ENCODE measurements around the gene THSD7A. TPM values are rescaled to one million over a fixed set of nuclear protein-coding genes. Genes with fewer than 3 reads are reported as not detected.

THSD7A gene
- total RNA-seq, 1 donor from 2014 or later = 8.0 TPM

DNA sequence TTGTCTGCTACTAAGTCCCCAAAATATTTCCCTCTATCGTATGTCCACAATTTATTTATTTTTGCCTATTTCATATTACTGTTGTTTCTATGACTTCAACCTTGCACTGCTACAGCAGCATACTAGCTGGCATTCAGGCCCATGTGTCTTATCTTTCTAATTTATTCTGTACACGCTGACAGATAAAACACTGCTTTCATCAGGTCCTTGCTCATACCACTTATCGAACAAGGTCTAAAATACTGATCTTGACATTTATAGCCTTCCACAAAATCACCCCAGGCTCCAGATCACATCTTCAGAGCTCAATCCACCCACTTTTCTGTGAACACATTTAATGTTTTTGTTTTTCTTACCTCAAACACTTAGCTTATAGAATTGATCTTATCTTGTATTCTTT, 374.6 kb downstream of the THSD7A start:
- Histone ChIP-seq H3K36me3 (no peaks in the 10 kb centered on the region), H3K9me3 (no peaks in the 10 kb centered on the region), H3K27me3 (no peaks in the 10 kb centered on the region), H3K4me1 (no peaks in the 10 kb centered on the region), H3K4me3 (no peak overlapping the region), H3K27ac (no peak overlapping the region)
- TF ChIP-seq, protein P1, sequence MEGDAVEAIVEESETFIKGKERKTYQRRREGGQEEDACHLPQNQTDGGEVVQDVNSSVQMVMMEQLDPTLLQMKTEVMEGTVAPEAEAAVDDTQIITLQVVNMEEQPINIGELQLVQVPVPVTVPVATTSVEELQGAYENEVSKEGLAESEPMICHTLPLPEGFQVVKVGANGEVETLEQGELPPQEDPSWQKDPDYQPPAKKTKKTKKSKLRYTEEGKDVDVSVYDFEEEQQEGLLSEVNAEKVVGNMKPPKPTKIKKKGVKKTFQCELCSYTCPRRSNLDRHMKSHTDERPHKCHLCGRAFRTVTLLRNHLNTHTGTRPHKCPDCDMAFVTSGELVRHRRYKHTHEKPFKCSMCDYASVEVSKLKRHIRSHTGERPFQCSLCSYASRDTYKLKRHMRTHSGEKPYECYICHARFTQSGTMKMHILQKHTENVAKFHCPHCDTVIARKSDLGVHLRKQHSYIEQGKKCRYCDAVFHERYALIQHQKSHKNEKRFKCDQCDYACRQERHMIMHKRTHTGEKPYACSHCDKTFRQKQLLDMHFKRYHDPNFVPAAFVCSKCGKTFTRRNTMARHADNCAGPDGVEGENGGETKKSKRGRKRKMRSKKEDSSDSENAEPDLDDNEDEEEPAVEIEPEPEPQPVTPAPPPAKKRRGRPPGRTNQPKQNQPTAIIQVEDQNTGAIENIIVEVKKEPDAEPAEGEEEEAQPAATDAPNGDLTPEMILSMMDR (IDR thresholded peaks at IDR 0.05) = no peak
- ATAC-seq (no peak), DNase-seq (no peak)
- intact Hi-C loops (cut with DNase I) = no loop called here

DNA sequence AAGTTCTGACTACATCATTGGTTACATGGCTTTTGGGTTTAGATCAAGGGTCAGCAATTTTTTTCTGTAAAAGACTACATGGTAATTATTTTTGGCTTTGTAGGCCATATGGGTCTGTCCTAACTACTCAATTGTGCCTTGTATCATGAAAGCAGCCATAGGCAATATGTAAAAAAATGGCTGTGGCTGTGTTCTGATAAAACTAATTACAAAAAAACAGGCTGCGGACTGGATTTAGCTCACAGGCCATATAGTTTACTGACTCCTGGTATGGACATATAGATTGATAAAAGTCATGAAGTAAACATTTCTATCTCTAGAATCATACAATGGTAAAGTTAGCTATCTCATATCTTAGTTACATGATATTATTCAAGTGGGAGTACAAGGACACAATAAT, 375.4 kb downstream of the THSD7A start:
- H3K4me3 ChIP-seq = no peak overlapping the region
- intact Hi-C loops (cut with DNase I) = no loop called here
- no peaks in the 10 kb centered on the region for H3K27me3 ChIP-seq
- TF ChIP-seq, protein P1 (IDR thresholded peaks at IDR 0.05) = no peak
- H3K9me3 ChIP-seq = no peaks in the 10 kb centered on the region
- no peaks in the 10 kb centered on the region for H3K4me1 ChIP-seq
- DNase-seq (no peak), ATAC-seq (no peak)
- no peak overlapping the region for H3K27ac ChIP-seq
- H3K36me3 ChIP-seq = no peaks in the 10 kb centered on the region

DNA sequence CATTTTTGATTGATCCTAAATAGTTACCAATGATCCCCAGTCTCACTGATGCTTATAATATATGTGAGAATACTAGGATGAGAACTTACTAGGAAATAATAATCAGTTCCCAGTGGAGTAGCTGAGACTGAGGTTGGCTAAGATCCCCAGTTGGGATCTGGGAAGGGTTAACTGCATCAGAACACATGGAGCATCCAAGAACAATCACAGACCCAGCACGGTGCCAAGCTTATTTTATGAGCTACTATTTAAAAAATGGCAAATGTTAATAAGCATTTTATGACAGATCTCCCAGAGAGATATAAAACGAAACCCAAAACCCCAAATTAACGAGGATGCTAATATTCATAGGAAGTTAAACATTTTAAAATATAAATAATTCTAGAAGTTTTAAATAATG, 379.5 kb downstream of the THSD7A start:
- H3K4me3 ChIP-seq = no peak overlapping the region

DNA sequence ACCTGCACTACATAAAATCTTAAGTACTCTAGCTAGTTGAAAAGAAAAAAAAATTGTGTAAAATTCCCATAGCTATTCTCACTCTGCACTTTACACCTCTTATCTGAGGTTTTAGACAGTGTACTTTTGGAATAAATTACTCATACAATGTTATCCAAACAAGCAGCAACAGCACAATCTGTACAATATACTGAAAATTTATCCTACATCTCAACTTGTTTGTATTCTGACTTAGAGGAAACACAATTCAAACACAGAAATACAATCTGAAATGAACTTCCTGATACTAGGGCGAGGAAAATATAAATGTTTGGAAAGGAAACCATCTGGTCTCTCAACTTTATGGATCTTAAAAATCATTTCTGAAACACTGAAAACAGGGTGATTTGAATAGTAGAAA, 381.7 kb downstream of the THSD7A start:
- ATAC-seq (no peak), DNase-seq (no peak)
- H3K9me3 ChIP-seq = no peaks in the 10 kb centered on the region
- no peak overlapping the region for H3K4me3 ChIP-seq
- intact Hi-C loops (cut with DNase I) = no loop called here
- TF ChIP-seq, protein P1 (IDR thresholded peaks at IDR 0.05) = no peak
- no peak overlapping the region for H3K27ac ChIP-seq
- H3K36me3 ChIP-seq = no peaks in the 10 kb centered on the region
- no peaks in the 10 kb centered on the region for H3K27me3 ChIP-seq
- H3K4me1 ChIP-seq = no peaks in the 10 kb centered on the region

More for the DNA sequence above, 379.5 kb downstream of the THSD7A start:
- Histone ChIP-seq H3K27me3 (no peaks in the 10 kb centered on the region), H3K9me3 (no peaks in the 10 kb centered on the region), H3K36me3 (no peaks in the 10 kb centered on the region), H3K4me1 (no peaks in the 10 kb centered on the region), H3K27ac (no peak overlapping the region)
- intact Hi-C loops (cut with DNase I) = no loop called here
- ATAC-seq (no peak), DNase-seq (no peak)
- TF ChIP-seq, protein P1 (IDR thresholded peaks at IDR 0.05) = no peak

DNA sequence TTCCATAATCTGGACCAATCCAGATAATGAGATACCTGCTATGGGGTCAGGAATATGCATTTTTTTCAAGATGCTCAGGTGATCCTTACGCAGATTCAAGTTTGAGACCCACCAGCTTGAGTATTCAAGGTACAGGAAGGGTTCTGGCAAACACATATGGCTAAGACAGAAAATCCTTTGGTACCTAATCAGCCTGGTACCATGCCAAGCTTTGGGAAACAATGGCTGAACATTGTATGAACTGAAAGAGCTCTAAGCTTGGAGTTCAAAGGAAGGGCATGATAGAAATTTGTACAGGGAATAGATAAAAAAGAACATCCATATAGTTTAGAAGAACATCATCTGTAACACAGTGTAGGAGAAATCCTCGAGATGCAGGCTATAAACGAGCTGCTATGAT, 382.7 kb downstream of the THSD7A start:
- H3K9me3 ChIP-seq = no peaks in the 10 kb centered on the region
- TF ChIP-seq, protein P1 (IDR thresholded peaks at IDR 0.05) = no peak
- ATAC-seq (no peak), DNase-seq (no peak)
- intact Hi-C loops (cut with DNase I) = no loop called here
- H3K4me3 ChIP-seq = no peak overlapping the region
- no peaks in the 10 kb centered on the region for H3K27me3 ChIP-seq
- no peak overlapping the region for H3K27ac ChIP-seq
- no peaks in the 10 kb centered on the region for H3K36me3 ChIP-seq
- H3K4me1 ChIP-seq = no peaks in the 10 kb centered on the region

DNA sequence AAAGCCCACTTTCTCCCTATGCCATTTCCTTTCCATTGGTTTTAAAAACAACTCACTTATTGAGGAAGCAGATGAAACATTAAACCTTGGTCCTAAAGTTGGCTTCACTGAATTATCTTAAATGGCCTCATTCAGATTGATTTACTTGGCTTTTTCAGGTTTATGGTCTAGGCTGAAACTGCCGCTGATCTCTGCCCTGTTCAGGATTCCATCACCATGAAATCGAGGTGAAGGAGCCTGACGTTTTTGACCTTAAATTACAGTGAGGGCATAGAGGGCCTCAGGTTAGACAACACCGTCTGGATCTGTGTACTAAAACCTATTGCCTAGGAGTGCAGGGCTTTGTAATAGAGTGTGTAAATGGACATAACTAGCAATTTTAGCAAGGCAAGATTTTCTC, 383.7 kb downstream of the THSD7A start:
- no peaks in the 10 kb centered on the region for H3K36me3 ChIP-seq
- DNase-seq (no peak), ATAC-seq (no peak)
- H3K4me3 ChIP-seq = no peak overlapping the region
- TF ChIP-seq, protein P1 (IDR thresholded peaks at IDR 0.05) = no peak
- H3K4me1 ChIP-seq = no peaks in the 10 kb centered on the region
- intact Hi-C loops (cut with DNase I) = no loop called here
- no peaks in the 10 kb centered on the region for H3K27me3 ChIP-seq
- no peak overlapping the region for H3K27ac ChIP-seq
- H3K9me3 ChIP-seq = no peaks in the 10 kb centered on the region
